GM20000 (cell line): Measurements from ENCODE around the gene PAQR6.
A peak's percentile ranks its signal among the peaks of the same experiment; 100 is the strongest.

ENCODE experiments used
- DNase-seq: peaks from one replicate; pipeline ENCODE4 v3.0.0; 2012; ENCODE audit warnings: low spot score
- CTCF ChIP-seq: IDR thresholded peaks from 2 replicates; pipeline ENCODE4 v1.5.1; 2012; ENCODE audit warnings: mild to moderate bottlenecking, control low read depth; ENCODE audit errors: extremely low read depth, missing control alignments

PAQR6 gene

GRCh38 chr1:156251527-156251926, 3.7 kb upstream of the PAQR6 start:
- no peak for DNase-seq
- no peak for TF ChIP-seq CTCF

DNA sequence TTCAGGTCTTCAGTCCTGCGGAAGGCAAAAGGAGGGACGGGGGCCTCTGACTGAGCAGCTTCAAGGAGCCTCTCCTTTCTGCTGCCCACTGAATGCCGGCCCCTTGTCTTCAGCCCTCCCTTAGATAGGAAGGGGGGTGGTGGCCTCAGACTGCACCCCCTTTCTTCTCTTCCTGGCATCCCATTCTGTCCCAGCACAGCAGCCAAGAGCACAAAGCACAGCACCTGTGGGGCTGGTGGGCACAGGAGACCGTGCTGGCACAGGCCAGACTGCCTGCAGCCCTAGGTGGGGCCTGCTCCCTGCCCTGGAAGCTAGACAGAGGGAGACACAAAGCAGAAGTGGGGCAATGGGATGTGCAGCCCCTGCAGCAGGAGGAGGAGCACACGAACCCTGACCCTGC, 1.7 kb upstream of the PAQR6 start:
- no peak for DNase-seq
- TF ChIP-seq CTCF, result no peak

GRCh38 chr1:156248323-156248683, 447 bp upstream of the PAQR6 start:
- DNase-seq, result no peak
- TF ChIP-seq CTCF, result no peak

DNA sequence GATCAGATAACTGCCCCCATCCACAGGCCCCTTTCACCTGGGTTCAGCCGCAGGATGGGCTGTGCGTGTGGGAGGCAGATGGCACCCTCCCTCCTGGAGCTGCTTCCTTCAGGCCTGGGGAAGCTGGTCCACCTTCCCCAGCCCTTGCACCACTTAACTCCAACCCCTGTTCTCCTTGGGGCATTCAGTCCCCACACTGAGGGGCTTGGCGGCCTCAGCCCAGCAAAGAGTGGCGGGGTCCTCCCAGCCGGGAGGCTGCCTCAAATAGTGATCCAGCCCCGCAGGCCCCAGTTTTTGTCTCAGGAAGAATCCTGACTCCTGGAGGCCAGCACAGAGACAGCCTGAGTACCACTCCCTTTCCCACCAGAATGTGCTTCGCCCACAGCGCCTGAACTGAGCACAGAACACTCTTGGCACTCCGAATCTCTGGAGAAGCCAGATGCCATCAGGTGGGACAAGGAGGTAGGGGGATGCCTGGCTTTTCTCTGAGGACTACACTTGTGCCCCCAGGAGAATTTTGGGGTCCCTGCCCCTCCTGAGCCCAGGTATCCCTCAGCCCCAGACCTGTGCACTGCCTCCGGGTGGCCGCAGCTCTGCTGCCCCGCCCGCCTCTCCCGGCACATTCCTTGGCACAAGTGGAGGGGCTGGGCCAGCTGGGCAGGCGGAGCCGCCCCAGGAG, 936 bp downstream of the PAQR6 start:
- TF ChIP-seq CTCF, result no peak
- no peak for DNase-seq

- TF ChIP-seq CTCF, result no peak
- peak; percentile 45 for DNase-seq
Measured at GRCh38 chr1:156246241-156246780, 1.5 kb downstream of the PAQR6 start.

DNA sequence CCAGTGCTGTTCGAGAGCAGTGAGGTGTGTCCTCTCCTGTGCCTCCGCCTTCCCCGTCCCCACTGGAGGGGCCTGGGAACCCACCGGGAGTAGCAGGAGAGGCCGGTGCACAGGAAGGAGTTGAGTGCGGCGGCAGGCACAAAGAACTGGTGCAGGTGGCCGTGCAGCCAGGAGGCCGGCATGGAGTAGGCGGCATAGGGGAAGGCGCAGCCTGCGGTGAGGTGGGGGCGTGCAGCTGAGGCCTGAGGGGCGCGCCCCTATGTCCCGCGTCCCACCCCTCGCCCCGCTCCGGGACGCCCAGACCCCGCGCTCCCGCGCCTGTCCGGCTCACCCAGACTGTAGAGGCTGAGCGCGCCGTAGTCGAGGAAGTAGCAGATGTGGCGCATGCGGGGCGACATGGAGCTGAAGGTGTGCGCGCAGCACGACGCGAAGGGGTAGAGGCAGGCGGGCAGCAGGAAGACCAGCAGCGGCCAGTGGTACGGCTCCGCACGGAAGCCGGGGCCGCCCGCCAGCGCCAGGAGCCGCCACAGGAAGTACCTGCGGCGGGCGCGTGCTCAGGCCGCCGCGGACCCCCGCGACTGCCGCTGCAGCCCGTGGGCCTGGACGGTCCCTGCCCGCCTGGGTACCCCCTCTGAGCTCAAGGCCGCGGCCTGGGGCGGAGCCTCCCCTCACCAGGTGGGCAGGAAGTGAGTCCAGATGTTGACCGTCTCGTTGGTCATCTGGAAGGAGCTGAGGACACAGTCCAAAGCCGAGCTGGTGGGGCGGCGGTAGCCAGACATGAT, 2.2 kb downstream of the PAQR6 start:
- DNase-seq, result peak; percentile 80
- no peak for TF ChIP-seq CTCF

- no peak for TF ChIP-seq CTCF
- no peak for DNase-seq
Measured at GRCh38 chr1:156244712-156245111, 3.1 kb downstream of the PAQR6 start.
